ENCODE measurements around the gene CIITA.
A peak's percentile ranks its signal among the peaks of the same experiment; 100 is the strongest.

The CIITA gene

DNA sequence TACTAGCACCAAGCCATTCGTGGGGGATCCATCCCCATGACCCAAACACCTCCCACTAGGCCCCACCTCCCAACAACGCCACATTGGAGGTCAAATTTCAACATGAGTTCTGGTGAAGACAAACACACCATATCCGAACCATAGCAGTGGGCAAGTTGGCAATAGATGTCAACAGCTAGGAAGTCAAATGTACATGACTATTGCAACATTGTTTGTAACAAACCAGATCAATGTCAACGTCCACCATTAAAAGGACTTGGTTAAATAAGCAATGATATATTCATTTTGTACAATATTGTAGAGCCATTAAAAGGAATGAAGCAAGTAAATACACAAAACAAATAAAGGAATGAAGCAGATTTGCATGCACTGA lies 26.5 kb upstream of the CIITA start:
- DNase-seq: no peak

DNA sequence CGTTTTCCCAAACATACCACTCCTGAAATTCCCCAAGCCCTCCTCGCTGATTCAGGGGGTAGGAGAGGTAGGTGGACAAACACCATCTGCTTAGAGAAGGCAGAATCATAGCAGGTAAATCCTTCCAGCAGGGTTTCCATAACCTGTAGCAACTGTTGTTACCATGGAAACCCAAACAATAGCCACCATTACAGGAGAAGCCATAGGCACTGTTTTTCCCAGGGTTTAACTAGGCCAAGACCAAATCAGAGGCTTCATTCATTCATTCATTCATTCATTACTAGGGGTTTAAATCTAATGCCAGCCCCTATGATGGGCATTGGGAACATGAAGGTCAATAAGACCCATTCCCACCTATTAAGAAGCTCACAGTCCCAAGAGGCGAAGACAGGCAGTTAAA lies 25.5 kb upstream of the CIITA start:
- no peak for DNase-seq

DNA sequence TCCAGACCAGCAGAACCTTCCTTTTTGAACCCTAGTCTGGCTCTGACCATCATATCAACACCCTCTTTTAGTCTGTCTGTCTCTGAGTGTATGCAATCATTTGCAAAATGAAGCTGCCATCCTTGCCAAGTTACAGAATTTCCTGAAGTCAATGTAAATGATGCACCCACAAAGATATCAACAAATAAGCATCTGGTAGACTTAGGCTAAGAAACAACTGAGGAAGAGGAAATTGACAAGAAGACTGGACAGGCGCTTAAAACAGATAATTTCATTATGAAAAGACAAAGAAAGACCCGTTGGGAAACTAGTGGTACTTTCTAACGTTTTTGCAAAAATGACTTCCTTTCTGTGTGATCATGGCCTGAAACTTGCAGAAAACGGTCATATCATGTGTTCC lies 24.7 kb upstream of the CIITA start:
- DNase-seq: no peak

- DNase-seq: no peak
These were observed 24.1 kb upstream of the CIITA start for GRCh38 chr16:10852948-10853347.

GRCh38 chr16:10856042-10856441 lies 21.0 kb upstream of the CIITA start:
- no peak for DNase-seq

GRCh38 chr16:10858203-10858602 lies 18.8 kb upstream of the CIITA start:
- no peak for DNase-seq

- no peak for DNase-seq
These were observed 18.0 kb upstream of the CIITA start for GRCh38 chr16:10859020-10859419.

DNA sequence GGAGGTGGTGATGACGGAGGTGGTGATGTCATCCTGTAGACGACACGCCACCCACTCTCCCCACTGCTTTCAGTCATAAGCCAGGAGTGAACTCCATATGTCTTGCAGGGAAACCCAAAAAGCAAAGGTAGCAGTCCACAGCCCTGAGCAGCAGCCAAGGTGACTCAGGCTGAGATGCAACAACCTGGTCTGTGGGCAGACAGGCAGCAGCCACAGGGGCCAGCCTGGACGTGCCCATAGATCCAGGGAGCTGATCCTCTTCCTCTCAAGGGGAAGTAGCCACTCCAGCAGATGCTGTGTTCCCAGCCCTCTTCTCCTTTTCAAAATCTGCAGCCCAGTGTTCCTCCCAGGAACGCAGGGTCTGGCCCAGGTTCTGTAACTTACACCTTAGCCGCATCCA lies 17.3 kb upstream of the CIITA start:
- DNase-seq: no peak

GRCh38 chr16:10862438-10862837 lies 14.6 kb upstream of the CIITA start:
- no peak for DNase-seq

- no peak for DNase-seq
These were observed 10.7 kb upstream of the CIITA start for GRCh38 chr16:10865991-10866966.

GRCh38 chr16:10867199-10867598 lies 9.8 kb upstream of the CIITA start:
- DNase-seq: no peak

- DNase-seq: no peak
These were observed 8.9 kb upstream of the CIITA start for GRCh38 chr16:10868104-10868595.

- DNase-seq: peak in 1 of 2 donors; percentile 29
These were observed 8.2 kb upstream of the CIITA start for GRCh38 chr16:10868596-10869469.

GRCh38 chr16:10870137-10870776 lies 6.7 kb upstream of the CIITA start:
- no peak for DNase-seq

DNA sequence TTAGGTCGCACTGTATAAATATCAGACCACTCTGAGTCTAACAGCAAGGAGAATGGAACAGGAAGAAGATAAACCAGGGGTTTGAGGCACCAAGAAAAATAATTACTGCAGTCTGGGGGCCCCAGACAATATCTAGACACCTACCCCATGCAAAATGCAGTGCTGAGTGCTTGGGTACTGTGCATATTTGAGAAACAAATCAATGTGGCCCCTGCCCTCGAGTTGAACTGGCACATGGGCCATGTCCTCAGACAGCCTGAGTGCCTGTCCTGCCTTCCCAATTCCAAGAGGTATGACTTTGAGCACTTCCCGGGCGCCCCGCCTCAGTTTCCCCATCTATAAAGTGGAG lies 6.2 kb upstream of the CIITA start:
- no peak for DNase-seq

GRCh38 chr16:10871157-10871991 lies 5.6 kb upstream of the CIITA start:
- DNase-seq: no peak

DNA sequence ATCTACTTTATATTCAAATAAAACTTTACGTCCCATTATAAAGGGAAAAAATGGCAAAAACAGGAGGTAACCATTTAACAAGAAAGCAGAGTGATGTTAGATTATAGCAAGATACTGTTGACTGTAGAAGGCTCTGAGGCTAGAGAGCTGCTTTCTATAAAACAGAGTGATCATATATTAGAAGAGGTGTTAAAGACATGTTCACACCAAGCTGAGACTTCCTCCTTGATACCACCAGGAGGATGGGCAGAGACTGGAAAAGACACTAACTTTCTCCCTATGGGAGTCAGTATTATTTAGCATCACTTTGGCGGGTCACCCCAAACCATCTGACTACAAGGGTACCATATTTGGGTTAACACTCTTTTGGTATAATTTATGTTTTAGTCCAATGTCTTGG lies 687 bp upstream of the CIITA start:
- no peak for DNase-seq

GRCh38 chr16:10877472-10877946 lies 507 bp downstream of the CIITA start:
- no peak for DNase-seq

- no peak for DNase-seq
These were observed 1.3 kb downstream of the CIITA start for GRCh38 chr16:10878328-10878643.

DNA sequence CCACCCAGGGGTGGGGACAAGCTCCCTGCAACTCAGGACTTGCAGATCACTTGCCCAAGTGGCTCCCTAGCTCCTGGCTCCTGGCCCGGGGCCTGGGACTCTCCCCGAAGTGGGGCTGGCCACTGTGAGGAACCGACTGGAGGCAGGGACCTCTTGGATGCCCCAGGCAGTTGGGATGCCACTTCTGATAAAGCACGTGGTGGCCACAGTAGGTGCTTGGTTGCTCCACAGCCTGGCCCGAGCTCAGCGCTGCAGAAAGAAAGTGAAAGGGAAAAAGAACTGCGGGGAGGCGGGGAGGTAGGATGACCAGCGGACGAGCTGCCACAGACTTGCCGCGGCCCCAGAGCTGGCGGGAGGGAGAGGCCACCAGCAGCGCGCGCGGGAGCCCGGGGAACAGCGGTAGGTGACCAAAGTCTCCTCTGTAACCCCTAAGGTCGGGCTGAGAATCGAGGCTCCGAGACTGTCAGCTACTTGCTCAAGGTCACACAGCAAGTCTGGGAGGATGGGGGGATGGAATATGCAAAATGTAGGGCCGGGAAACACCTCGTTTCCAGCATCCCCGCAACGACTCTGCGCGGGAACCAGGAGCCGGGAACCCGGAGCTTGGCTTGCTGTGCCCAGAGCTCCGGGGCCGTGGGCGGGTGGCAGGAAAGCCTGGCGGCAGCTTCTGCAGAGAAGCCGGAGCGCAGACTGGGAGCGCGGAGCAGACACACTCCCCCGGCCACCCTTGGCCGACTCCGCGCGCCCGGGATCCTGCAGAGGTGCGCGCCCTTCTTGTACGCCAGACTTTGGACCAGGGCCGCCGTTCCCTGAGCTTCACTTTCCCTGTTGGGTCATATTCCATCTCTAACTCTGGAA lies 1.9 kb downstream of the CIITA start:
- DNase-seq: peak in 1 of 2 donors; percentile 19

Measured in hippocampal formation (tissue), 2 donors.